ENCODE results near the gene RBM44.
"Not testable (repeated sequence)": the region's sequence is repeated elsewhere in the genome, so short reads cannot be mapped to it uniquely, and the experiment has no call there.

Gene RBM44

GRCh38 chr2:237827421-237827987 is 28.9 kb downstream of the RBM44 start:
- H3K4me3 ChIP-seq (ENCODE audit: low read depth, low read length) = no peak overlapping the region
- TF ChIP-seq MAX (IDR thresholded peaks at IDR 0.05; ENCODE audit: low read depth, low read length) (no peak), MYC (IDR thresholded peaks at IDR 0.05; ENCODE audit: low read depth, low read length) (no peak), CTCF (IDR thresholded peaks at IDR 0.05; ENCODE audit: low read depth, low read length) (no peak), POLR2A (IDR thresholded peaks at IDR 0.05; ENCODE audit: extremely low read depth, insufficient read length) (no peak)
- no peak for DNase-seq (ENCODE audit: low read depth)

GRCh38 chr2:237830522-237830921 is 31.9 kb downstream of the RBM44 start:
- DNase-seq (ENCODE audit: low read depth) = no peak
- no peak for TF ChIP-seq MYC (IDR thresholded peaks at IDR 0.05; ENCODE audit: low read depth, low read length)
- TF ChIP-seq POLR2A (IDR thresholded peaks at IDR 0.05; ENCODE audit: extremely low read depth, insufficient read length) = no peak
- no peak for TF ChIP-seq MAX (IDR thresholded peaks at IDR 0.05; ENCODE audit: low read depth, low read length)
- no peak for TF ChIP-seq CTCF (IDR thresholded peaks at IDR 0.05; ENCODE audit: low read depth, low read length)
- no peak overlapping the region for H3K4me3 ChIP-seq (ENCODE audit: low read depth, low read length)

GRCh38 chr2:237833546-237833945 is 35.0 kb downstream of the RBM44 start:
- H3K4me3 ChIP-seq (ENCODE audit: low read depth, low read length) = no peak overlapping the region
- DNase-seq (ENCODE audit: low read depth) = no peak

GRCh38 chr2:237835372-237835771 is 36.8 kb downstream of the RBM44 start:
- no peak overlapping the region for H3K4me3 ChIP-seq (ENCODE audit: low read depth, low read length)
- no peak for TF ChIP-seq CTCF (IDR thresholded peaks at IDR 0.05; ENCODE audit: low read depth, low read length)
- TF ChIP-seq MYC (IDR thresholded peaks at IDR 0.05; ENCODE audit: low read depth, low read length) = no peak
- no peak for TF ChIP-seq MAX (IDR thresholded peaks at IDR 0.05; ENCODE audit: low read depth, low read length)
- no peak for TF ChIP-seq POLR2A (IDR thresholded peaks at IDR 0.05; ENCODE audit: extremely low read depth, insufficient read length)
- no peak for DNase-seq (ENCODE audit: low read depth)

More at GRCh38 chr2:237833546-237833945, 35.0 kb downstream of the RBM44 start:
- TF ChIP-seq MAX (IDR thresholded peaks at IDR 0.05; ENCODE audit: low read depth, low read length) = no peak
- no peak for TF ChIP-seq POLR2A (IDR thresholded peaks at IDR 0.05; ENCODE audit: extremely low read depth, insufficient read length)
- TF ChIP-seq CTCF (IDR thresholded peaks at IDR 0.05; ENCODE audit: low read depth, low read length) = no peak
- TF ChIP-seq MYC (IDR thresholded peaks at IDR 0.05; ENCODE audit: low read depth, low read length) = no peak

- no peak for DNase-seq (ENCODE audit: low read depth)
- TF ChIP-seq MAX (IDR thresholded peaks at IDR 0.05; ENCODE audit: low read depth, low read length) = no peak
- no peak for TF ChIP-seq CTCF (IDR thresholded peaks at IDR 0.05; ENCODE audit: low read depth, low read length)
- no peak for TF ChIP-seq MYC (IDR thresholded peaks at IDR 0.05; ENCODE audit: low read depth, low read length)
- no peak for TF ChIP-seq POLR2A (IDR thresholded peaks at IDR 0.05; ENCODE audit: extremely low read depth, insufficient read length)
- no peak overlapping the region for H3K4me3 ChIP-seq (ENCODE audit: low read depth, low read length)
Observed at GRCh38 chr2:237841051-237841450, 42.5 kb downstream of the RBM44 start.

GRCh38 chr2:237848940-237849339 is 50.4 kb downstream of the RBM44 start:
- not testable (repeated sequence) for H3K4me3 ChIP-seq (ENCODE audit: low read depth, low read length); DNase-seq (ENCODE audit: low read depth)

All from NB4 (cell line).